Stimulated activated CD4-positive, alpha-beta T cell treated with anti-CD3 and anti-CD28 coated beads, Interleukin-4, amount 100 ng/mL, for 1 hour (primary cell): ENCODE measurements around the gene DGKG.

Experiments used
- DNase-seq: peaks from one replicate; pipeline ENCODE4 v3.0.0-alpha.2; 2020

The DGKG gene

GRCh38 chr3:186207515-186207914 lies 154.5 kb downstream of the DGKG start:
- DNase-seq, result no peak

- DNase-seq, result no peak
Observed at GRCh38 chr3:186200726-186201125, 161.3 kb downstream of the DGKG start.

GRCh38 chr3:186198442-186198841 lies 163.6 kb downstream of the DGKG start:
- no peak for DNase-seq

- no peak for DNase-seq
Observed at GRCh38 chr3:186194451-186194811, 167.6 kb downstream of the DGKG start.

- DNase-seq, result peak; percentile 3
Observed at GRCh38 chr3:186193534-186194450, 168.2 kb downstream of the DGKG start.

- DNase-seq, result no peak
Observed at GRCh38 chr3:186192823-186193222, 169.2 kb downstream of the DGKG start.

GRCh38 chr3:186189492-186189891 lies 172.5 kb downstream of the DGKG start:
- DNase-seq, result no peak

- no peak for DNase-seq
Observed at GRCh38 chr3:186187401-186188275, 174.4 kb downstream of the DGKG start.

GRCh38 chr3:186185194-186185787 lies 176.7 kb downstream of the DGKG start:
- DNase-seq, result no peak

GRCh38 chr3:186184021-186184420 lies 178.0 kb downstream of the DGKG start:
- no peak for DNase-seq

GRCh38 chr3:186182850-186183249 lies 179.2 kb downstream of the DGKG start:
- no peak for DNase-seq

- no peak for DNase-seq
Observed at GRCh38 chr3:186181901-186182300, 180.1 kb downstream of the DGKG start.

- DNase-seq, result no peak
Observed at GRCh38 chr3:186180891-186181481, 181.0 kb downstream of the DGKG start.

GRCh38 chr3:186180151-186180550 lies 181.9 kb downstream of the DGKG start:
- no peak for DNase-seq

GRCh38 chr3:186178412-186178811 lies 183.6 kb downstream of the DGKG start:
- no peak for DNase-seq

- no peak for DNase-seq
Observed at GRCh38 chr3:186176373-186176990, 185.6 kb downstream of the DGKG start.

- no peak for DNase-seq
Observed at GRCh38 chr3:186173224-186173815, 188.7 kb downstream of the DGKG start.

GRCh38 chr3:186172353-186172752 lies 189.7 kb downstream of the DGKG start:
- no peak for DNase-seq

- no peak for DNase-seq
Observed at GRCh38 chr3:186171521-186171920, 190.5 kb downstream of the DGKG start.

- DNase-seq, result no peak
Observed at GRCh38 chr3:186170516-186170915, 191.5 kb downstream of the DGKG start.

GRCh38 chr3:186169379-186169778 lies 192.7 kb downstream of the DGKG start:
- DNase-seq, result no peak

- DNase-seq, result no peak
Observed at GRCh38 chr3:186168976-186169375, 193.1 kb downstream of the DGKG start.
